A673 (cell line): ENCODE results near the gene KCNIP2.

Experiments
- CTCF ChIP-seq: fragments of 300-800, 200-600 bp; sonication (generic); conservative IDR thresholded peaks from 2 replicates; pipeline ENCODE4 v1.5.1; 2017; ENCODE audit warnings: low read depth, mild to moderate bottlenecking, antibody characterized with exemption, low read length, moderate library complexity, mixed read lengths
- EZH2 ChIP-seq: fragments of 200-600 bp; sonication (generic); IDR thresholded peaks from 2 replicates; pipeline ENCODE4 v1.6.1; 2017; ENCODE audit warnings: borderline replicate concordance, low read depth, mild to moderate bottlenecking, mixed read lengths, antibody characterized with exemption, low read length; ENCODE audit not compliant: poor library complexity, severe bottlenecking

- TF ChIP-seq CTCF (no peak), EZH2 (no peak)
Measured at GRCh38 chr10:101783736-101784118, 59.9 kb downstream of the KCNIP2 start.
